PC-9 (cell line): ENCODE measurements around the gene PTPRT.

Experiments
- CTCF ChIP-seq: fragments of 200-600 bp; sonication (generic); conservative IDR thresholded peaks from 2 replicates; pipeline ENCODE4 v1.6.1; 2017; ENCODE audit warnings: mixed run types, antibody characterized with exemption, mild to moderate bottlenecking, moderate library complexity
- EZH2 ChIP-seq: fragments of 200-600 bp; sonication (generic); IDR thresholded peaks from 2 replicates; pipeline ENCODE4 v1.8.0; 2017; ENCODE audit warnings: antibody characterized with exemption, low read depth

GRCh38 chr20:43022081-43022480 lies 167.6 kb downstream of the PTPRT start:
- TF ChIP-seq CTCF: no peak
- TF ChIP-seq EZH2: no peak
